ENCODE results near the gene WASL. TPM values are rescaled to one million over a fixed set of nuclear protein-coding genes. Genes with fewer than 3 reads are reported as not detected.
"Not testable (repeated sequence)": the region's sequence is repeated elsewhere in the genome, so short reads cannot be mapped to it uniquely, and the experiment has no call there.

WASL gene
- total and polyA plus RNA-seq, 7 donors = 32.4 to 80.5 (median 43.4) TPM

DNA sequence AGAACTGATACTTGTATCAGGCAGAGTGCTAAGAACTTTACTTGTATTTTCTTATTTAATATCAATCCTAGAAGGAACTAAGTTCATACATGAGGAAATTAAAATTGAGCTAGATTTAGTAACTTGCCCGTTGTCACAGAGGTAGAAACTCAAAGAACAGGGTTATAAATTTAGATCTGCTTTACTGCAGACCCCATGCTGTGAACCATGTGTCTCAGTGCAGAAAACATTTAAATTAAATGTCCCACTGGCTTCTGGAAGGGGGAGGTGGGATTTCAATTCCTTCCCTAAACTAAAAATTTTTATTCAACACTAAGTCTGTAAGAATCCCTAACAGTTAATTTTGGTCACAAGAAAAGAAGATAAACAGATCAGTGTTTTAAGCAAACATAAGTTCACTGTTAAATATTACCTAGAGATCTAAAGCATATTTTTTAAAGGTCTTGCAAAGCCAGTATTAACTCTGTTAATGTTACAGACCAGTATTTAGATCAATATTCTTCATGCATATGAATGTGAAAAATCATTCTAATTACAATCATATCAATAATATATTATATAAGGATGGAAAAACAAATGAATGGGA, 23.1 kb downstream of the WASL start:
- TF ChIP-seq, protein P1, sequence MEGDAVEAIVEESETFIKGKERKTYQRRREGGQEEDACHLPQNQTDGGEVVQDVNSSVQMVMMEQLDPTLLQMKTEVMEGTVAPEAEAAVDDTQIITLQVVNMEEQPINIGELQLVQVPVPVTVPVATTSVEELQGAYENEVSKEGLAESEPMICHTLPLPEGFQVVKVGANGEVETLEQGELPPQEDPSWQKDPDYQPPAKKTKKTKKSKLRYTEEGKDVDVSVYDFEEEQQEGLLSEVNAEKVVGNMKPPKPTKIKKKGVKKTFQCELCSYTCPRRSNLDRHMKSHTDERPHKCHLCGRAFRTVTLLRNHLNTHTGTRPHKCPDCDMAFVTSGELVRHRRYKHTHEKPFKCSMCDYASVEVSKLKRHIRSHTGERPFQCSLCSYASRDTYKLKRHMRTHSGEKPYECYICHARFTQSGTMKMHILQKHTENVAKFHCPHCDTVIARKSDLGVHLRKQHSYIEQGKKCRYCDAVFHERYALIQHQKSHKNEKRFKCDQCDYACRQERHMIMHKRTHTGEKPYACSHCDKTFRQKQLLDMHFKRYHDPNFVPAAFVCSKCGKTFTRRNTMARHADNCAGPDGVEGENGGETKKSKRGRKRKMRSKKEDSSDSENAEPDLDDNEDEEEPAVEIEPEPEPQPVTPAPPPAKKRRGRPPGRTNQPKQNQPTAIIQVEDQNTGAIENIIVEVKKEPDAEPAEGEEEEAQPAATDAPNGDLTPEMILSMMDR (IDR thresholded peaks at IDR 0.05) = no peak
- TF ChIP-seq POLR2A (IDR thresholded peaks at IDR 0.05) (no peak), EP300 (IDR thresholded peaks at IDR 0.05) (no peak), POLR2AphosphoS5 (IDR thresholded peaks at IDR 0.05) (no peak)
- Histone ChIP-seq H3K4me1 (peaks cover 0 to 82% (median 56%) of the 10 kb centered on the region in 4 donors), H3K27me3 (no peaks in the 10 kb centered on the region), H3K9me3 (no peaks in the 10 kb centered on the region), H3K27ac (no peak overlapping the region), H3K4me3 (no peak overlapping the region), H3K36me3 (no peaks in the 10 kb centered on the region)
- no peak for DNase-seq
- WGBS, 2 donors = 17 to 38% methylated on average over 1 of the region's 1 CpG
- intact Hi-C loops (cut with DNase I) = loop anchor here (1.0 kb wide), 1 partner anchor 13 kb away; no protein-coding TSS in a partner anchor

DNA sequence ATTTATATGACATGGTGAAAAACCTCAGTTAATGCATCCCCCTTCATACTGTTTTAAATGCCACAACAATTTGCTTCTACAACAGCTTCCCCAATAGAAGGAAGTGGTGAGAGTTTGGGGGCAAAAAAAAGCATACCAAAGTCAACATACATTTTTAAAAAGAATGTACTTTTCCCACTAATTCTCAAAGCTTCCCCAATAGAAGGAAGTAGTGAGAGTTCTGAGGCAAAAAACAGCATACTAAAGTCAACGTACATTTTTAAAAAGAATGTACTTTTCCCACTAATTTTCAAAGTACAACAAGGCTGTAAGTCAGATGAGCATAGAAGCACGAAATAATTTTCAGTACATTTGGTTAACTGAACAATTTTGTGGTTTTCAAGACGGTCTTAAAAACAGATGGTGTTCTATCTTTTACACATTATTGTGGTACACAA, 24.0 kb downstream of the WASL start:
- H3K4me1 ChIP-seq = peaks cover 0 to 89% (median 56%) of the 10 kb centered on the region in 4 donors
- no peak for DNase-seq
- TF ChIP-seq EP300 (IDR thresholded peaks at IDR 0.05) = no peak
- TF ChIP-seq, protein P1 (IDR thresholded peaks at IDR 0.05) = no peak
- no peak for TF ChIP-seq POLR2AphosphoS5 (IDR thresholded peaks at IDR 0.05)
- TF ChIP-seq POLR2A (IDR thresholded peaks at IDR 0.05) = no peak
- no peaks in the 10 kb centered on the region for H3K9me3 ChIP-seq
- WGBS, 2 donors = 27 to 61% methylated on average over 3 of the region's 3 CpGs
- H3K4me3 ChIP-seq = no peak overlapping the region
- H3K27ac ChIP-seq = no peak overlapping the region
- H3K27me3 ChIP-seq = no peaks in the 10 kb centered on the region
- intact Hi-C loops (cut with DNase I) = loop anchor here (1.0 kb wide), 1 partner anchor 13 kb away; no protein-coding TSS in a partner anchor
- no peaks in the 10 kb centered on the region for H3K36me3 ChIP-seq

DNA sequence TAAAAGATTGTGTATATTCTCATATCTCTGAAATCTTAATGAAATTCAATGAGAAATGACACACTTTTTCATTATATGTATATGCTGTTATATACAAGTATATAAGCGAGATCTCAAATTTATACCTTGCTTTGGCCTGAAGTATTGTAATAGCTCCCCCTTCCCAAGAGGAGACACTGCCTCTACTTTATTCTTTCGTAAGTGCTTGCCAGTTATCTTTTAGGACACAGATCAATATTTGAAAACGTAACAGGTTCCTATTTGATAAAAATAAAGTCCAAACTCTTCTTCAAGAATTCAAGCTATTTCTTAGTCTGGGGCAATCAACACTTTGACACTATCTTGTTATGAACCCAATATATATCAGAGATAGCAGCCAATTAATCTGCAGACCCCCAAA, 24.9 kb downstream of the WASL start:
- Histone ChIP-seq H3K4me1 (peaks cover 0 to 89% (median 65%) of the 10 kb centered on the region in 4 donors), H3K27me3 (no peaks in the 10 kb centered on the region), H3K4me3 (no peak overlapping the region), H3K36me3 (no peaks in the 10 kb centered on the region), H3K9me3 (no peaks in the 10 kb centered on the region), H3K27ac (peak overlapping the region in 1 of 4 donors; percentile 9)
- intact Hi-C loops (cut with DNase I) = no loop called here
- WGBS, 2 donors = 92 to 93% methylated on average over 3 of the region's 3 CpGs
- no peak for DNase-seq
- TF ChIP-seq EP300 (IDR thresholded peaks at IDR 0.05) = no peak
- TF ChIP-seq, protein P1 (IDR thresholded peaks at IDR 0.05) = no peak
- no peak for TF ChIP-seq POLR2AphosphoS5 (IDR thresholded peaks at IDR 0.05)
- no peak for TF ChIP-seq POLR2A (IDR thresholded peaks at IDR 0.05)

DNA sequence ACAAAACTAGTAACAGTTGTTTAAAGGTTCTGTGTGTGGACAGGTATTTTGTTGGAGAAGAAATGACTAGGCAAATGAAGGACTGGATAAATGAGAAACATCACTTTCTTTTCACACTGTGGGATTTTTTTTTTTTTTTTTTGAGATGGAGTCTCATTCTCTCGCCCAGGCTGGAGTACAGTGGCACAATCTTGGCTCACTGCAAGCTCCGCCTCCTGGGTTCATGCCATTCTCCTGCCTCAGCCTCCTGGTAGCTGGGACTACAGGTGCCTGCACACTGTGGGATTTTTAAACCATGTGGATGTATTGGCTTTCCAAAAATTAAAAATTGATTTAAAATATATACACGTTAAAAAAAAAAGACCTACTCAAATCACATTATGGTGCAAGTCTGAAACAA, 28.3 kb downstream of the WASL start:
- H3K4me3 ChIP-seq; H3K36me3 ChIP-seq; H3K9me3 ChIP-seq; DNase-seq; H3K27me3 ChIP-seq; intact Hi-C loops (cut with DNase I); H3K27ac ChIP-seq: not testable (repeated sequence)
- H3K4me1 ChIP-seq = peaks cover 0 to 63% (median 43%) of the 10 kb centered on the region in 4 donors
- WGBS, 2 donors = 59 to 87% methylated on average over 3 of the region's 3 CpGs

DNA sequence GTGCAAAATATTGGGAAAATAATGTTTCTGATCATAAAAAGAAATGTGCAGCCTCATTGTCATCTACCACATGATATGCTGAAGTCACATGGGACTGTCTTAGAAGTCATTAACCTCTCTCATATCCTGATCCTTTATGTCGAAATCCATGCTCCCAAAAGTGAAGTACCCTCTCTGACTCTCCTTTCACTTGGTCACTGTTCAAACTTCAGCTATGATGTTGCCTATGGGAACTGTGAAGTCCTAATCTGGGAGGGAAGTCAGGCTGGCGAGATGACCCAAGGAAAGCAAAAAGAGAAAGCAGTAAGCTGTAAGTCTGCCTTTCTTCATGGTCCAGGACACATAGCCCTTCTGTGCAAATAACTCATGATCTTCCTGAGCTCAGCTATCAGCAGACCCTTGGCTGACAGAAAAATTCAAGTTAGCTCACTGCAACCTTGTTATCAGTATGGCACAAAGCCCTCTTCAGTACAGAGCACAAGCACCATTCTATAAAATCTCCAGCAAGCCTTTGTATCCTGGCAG, 29.5 kb downstream of the WASL start:
- Histone ChIP-seq H3K4me1 (peaks cover 0 to 50% (median 31%) of the 10 kb centered on the region in 4 donors), H3K27ac (no peak overlapping the region), H3K36me3 (no peaks in the 10 kb centered on the region), H3K27me3 (no peaks in the 10 kb centered on the region), H3K4me3 (no peak overlapping the region), H3K9me3 (no peaks in the 10 kb centered on the region)
- intact Hi-C loops (cut with DNase I) = no loop called here
- no peak for TF ChIP-seq POLR2AphosphoS5 (IDR thresholded peaks at IDR 0.05)
- TF ChIP-seq POLR2A (IDR thresholded peaks at IDR 0.05) = no peak
- TF ChIP-seq, protein P1 (IDR thresholded peaks at IDR 0.05) = no peak
- no peak for TF ChIP-seq EP300 (IDR thresholded peaks at IDR 0.05)
- DNase-seq = no peak
- WGBS, 2 donors = 86% methylated on average over 2 of the region's 2 CpGs
